Measurements from ENCODE around the gene RANBP1. TPM values are rescaled to one million over a fixed set of nuclear protein-coding genes. Genes with fewer than 3 reads are reported as not detected.
A peak's percentile ranks its signal among the peaks of the same experiment; 100 is the strongest.

Gene RANBP1
- total and polyA plus RNA-seq, 12 donors, result 31.8 to 71.7 (median 39.0) TPM

- H3K9me3 ChIP-seq, result no peaks in the 10 kb centered on the region
- ATAC-seq (no peak), DNase-seq (no peak)
- no peak overlapping the region for H3K4me3 ChIP-seq
- peaks cover 0 to 68% (median 57%) of the 10 kb centered on the region in 9 donors for H3K36me3 ChIP-seq
- intact Hi-C loops (cut with DNase I), result loop anchor here in 1 of 10 donors (5.0 kb wide), 1 partner anchor 59 kb away; no protein-coding TSS in a partner anchor
- TF ChIP-seq CTCF (IDR thresholded peaks at IDR 0.05), result no peak
- H3K27ac ChIP-seq, result no peak overlapping the region
- H3K27me3 ChIP-seq, result no peaks in the 10 kb centered on the region
- WGBS, 2 donors, result 96 to 97% methylated on average over 5 of the region's 5 CpGs
- H3K4me1 ChIP-seq, result peaks cover 23 to 40% (median 35%) of the 10 kb centered on the region in 9 donors
Observed at GRCh38 chr22:20086763-20087162, 29.1 kb upstream of the RANBP1 start.

GRCh38 chr22:20087319-20088262 is 28.3 kb upstream of the RANBP1 start:
- H3K4me3 ChIP-seq, result no peak overlapping the region
- no peaks in the 10 kb centered on the region for H3K27me3 ChIP-seq
- peak overlapping the region in 1 of 10 donors; percentile 10 for H3K27ac ChIP-seq
- intact Hi-C loops (cut with DNase I), result loop anchor here in 1 of 10 donors (5.0 kb wide), 1 partner anchor 60 kb away; no protein-coding TSS in a partner anchor
- peaks cover 20 to 32% (median 27%) of the 10 kb centered on the region in 9 donors for H3K4me1 ChIP-seq
- H3K9me3 ChIP-seq, result no peaks in the 10 kb centered on the region
- peaks cover 2 to 76% (median 65%) of the 10 kb centered on the region in 9 donors for H3K36me3 ChIP-seq
- TF ChIP-seq CTCF (IDR thresholded peaks at IDR 0.05), result no peak
- ATAC-seq (no peak), DNase-seq (no peak)
- 91 to 93% methylated on average over 14 of the region's 14 CpGs for WGBS, 2 donors

- Histone ChIP-seq H3K4me1 (peaks cover 14 to 28% (median 20%) of the 10 kb centered on the region in 9 donors), H3K36me3 (peaks cover 4 to 82% (median 72%) of the 10 kb centered on the region in 9 donors), H3K27ac (peak overlapping the region in 1 of 10 donors; percentile 10), H3K4me3 (no peak overlapping the region), H3K9me3 (no peaks in the 10 kb centered on the region), H3K27me3 (no peaks in the 10 kb centered on the region)
- WGBS, 2 donors, result 88 to 90% methylated on average over 8 of the region's 8 CpGs
- no peak for TF ChIP-seq CTCF (IDR thresholded peaks at IDR 0.05)
- no peak for DNase-seq
- intact Hi-C loops (cut with DNase I), result loop anchor here in 1 of 10 donors (5.0 kb wide), 1 partner anchor 61 kb away; no protein-coding TSS in a partner anchor
- ATAC-seq, result no peak
Observed at GRCh38 chr22:20088263-20088648, 27.6 kb upstream of the RANBP1 start.

GRCh38 chr22:20089226-20089976 is 26.5 kb upstream of the RANBP1 start:
- intact Hi-C loops (cut with DNase I), result loop anchor here in 1 of 10 donors (5.0 kb wide), 1 partner anchor 62 kb away; no protein-coding TSS in a partner anchor
- Histone ChIP-seq H3K4me3 (no peak overlapping the region), H3K9me3 (no peaks in the 10 kb centered on the region), H3K36me3 (peaks cover 4 to 93% (median 78%) of the 10 kb centered on the region in 9 donors), H3K27ac (no peak overlapping the region), H3K4me1 (peaks cover 8 to 24% (median 13%) of the 10 kb centered on the region in 9 donors), H3K27me3 (no peaks in the 10 kb centered on the region)
- WGBS, 2 donors, result 90 to 91% methylated on average over 17 of the region's 17 CpGs
- no peak for TF ChIP-seq CTCF (IDR thresholded peaks at IDR 0.05)
- DNase-seq, result no peak
- ATAC-seq, result no peak

Data from heart right ventricle (tissue), 16 donors.